Central memory CD4-positive, alpha-beta T cell (primary cell): ENCODE measurements around the gene SH3PXD2B.
"Not testable (repeated sequence)": the region's sequence is repeated elsewhere in the genome, so short reads cannot be mapped to it uniquely, and the experiment has no call there.

Source experiments
- DNase-seq: peaks from one replicate; pipeline ENCODE4 v3.0.0; 2022

Gene SH3PXD2B

DNA sequence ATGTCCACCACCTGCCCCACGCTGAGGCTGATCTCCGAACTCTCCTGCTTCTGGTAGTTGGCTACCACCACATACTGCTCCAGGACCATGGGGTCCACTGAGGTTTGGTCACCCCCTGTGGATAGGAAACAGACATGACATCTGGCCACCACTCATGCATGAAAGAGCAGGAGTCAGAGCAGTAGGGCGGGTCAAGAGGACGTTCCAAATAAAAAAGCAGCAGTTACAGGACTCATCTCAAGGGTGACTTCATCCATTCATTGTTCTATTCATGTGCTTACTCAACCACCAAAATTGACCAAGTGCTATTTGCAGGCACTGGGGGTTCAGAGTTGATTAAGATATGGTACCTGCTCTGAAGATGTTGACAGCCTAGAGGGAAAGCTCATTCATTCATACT is 91.6 kb downstream of the SH3PXD2B start:
- DNase-seq: no peak

DNA sequence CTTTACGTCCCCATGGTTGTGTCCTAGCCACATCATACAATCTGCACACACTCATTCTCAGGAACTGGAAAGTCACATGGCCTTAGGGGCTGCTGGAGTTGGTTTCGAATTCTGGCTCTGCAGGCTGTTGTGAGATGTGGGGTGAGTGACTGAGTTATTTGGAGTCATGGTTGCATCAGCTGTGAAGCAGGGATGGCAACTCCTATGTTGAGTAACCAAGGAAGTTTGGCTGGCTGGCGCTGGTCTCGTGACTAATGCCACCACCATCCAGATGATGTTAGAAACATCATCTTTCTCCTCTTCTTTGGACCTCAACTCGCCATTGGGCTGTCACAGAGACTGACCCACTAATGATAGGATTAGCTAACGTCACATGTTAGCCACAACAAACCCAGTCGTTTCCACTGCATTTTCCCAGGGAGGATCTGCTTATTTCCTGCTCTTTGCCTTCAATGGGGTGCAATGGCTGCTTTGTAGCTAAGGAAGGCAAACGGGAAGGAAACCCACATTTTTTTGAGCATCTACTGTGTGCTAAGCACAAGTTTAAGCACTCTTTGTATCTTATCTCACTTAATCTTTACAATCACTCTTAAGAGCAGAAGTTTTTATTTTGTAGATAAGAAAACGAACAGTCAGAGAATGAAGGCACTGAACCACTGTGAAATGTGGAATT is 92.6 kb downstream of the SH3PXD2B start:
- DNase-seq: no peak

DNA sequence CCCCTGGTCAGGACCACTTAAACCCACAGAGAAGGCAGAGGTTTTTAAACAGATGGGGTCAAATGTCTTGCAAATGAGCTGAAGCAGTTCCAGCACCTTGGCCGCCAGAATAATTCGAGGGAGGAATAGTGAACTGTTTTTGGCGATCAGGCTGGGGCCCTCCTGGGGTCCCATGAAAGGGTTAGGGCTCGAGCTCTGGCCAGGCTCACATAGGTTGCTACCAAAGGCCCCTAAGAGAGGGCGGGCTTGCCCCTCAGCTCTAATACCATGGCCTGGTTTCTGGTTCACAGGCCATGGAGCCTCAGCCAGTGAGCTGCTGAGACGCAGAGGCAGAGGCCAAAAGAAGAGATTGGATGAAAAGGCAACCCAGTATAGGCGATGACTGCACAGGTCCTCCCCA is 96.0 kb downstream of the SH3PXD2B start:
- DNase-seq: no peak

GRCh38 chr5:172356527-172356926 is 97.8 kb downstream of the SH3PXD2B start:
- no peak for DNase-seq

- DNase-seq: no peak
Measured at GRCh38 chr5:172356047-172356446, 98.3 kb downstream of the SH3PXD2B start.

DNA sequence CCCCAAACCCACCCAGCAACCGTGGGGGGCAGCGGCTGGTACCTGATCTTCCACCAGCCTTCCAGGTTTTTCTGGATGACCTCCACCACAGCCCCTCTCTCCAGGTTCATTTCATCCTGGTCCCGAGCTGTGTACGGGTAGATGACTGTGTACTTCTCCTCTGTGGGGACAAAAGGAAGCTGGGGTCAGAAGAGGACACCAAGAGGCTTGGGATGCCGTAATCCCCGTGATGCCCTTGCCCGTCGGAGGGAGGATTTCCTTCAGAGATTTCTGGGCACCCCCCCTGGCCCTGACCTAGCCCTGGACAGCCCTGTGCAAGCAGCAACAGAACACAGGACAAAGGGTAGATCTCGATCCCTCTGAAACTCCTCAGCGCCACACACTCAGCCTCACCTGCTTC is 100.5 kb downstream of the SH3PXD2B start:
- DNase-seq: no peak

- no peak for DNase-seq
Measured at GRCh38 chr5:172353271-172353812, 101.0 kb downstream of the SH3PXD2B start.

DNA sequence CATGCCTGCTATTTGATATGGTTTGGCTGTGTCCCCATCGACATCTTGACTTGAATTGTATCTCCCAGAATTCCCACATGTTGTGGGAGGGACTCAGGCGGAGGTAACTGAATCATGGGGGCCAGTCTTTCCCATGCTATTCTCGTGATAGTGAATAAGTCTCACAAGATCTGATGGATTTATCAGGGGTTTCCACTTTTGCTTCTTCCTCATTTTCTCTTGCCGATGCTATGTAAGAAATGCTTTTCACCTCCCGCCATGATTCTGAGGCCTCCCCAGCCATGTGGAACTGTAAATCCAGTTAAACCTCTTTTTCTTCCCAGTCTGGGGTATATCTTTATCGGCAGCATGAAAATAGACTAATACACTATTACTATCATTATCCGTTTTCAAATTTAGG is 101.8 kb downstream of the SH3PXD2B start:
- DNase-seq: not testable (repeated sequence)

GRCh38 chr5:172351240-172351778 is 103.0 kb downstream of the SH3PXD2B start:
- no peak for DNase-seq

- DNase-seq: no peak
Measured at GRCh38 chr5:172350212-172351181, 103.8 kb downstream of the SH3PXD2B start.

GRCh38 chr5:172348733-172349132 is 105.6 kb downstream of the SH3PXD2B start:
- DNase-seq: not testable (repeated sequence)

DNA sequence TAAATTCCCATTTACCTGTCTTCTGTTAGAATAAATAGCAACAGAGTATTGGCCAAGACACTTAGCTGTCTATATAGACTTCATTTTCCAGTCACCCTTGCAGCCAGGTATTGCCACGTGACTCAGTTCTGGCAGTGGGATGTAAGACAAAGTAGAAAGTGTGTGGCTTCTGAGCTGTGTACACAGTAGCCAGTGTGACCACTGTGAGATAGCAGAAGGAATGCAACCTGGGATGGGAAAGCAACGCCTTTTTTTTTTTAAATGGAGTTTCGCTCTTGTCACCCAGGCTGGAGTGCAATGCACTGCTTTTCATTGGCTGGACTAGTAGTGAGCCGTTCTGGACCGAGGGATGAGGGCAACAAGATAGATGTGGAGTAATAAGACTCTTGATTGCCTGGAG is 106.2 kb downstream of the SH3PXD2B start:
- no peak for DNase-seq

DNA sequence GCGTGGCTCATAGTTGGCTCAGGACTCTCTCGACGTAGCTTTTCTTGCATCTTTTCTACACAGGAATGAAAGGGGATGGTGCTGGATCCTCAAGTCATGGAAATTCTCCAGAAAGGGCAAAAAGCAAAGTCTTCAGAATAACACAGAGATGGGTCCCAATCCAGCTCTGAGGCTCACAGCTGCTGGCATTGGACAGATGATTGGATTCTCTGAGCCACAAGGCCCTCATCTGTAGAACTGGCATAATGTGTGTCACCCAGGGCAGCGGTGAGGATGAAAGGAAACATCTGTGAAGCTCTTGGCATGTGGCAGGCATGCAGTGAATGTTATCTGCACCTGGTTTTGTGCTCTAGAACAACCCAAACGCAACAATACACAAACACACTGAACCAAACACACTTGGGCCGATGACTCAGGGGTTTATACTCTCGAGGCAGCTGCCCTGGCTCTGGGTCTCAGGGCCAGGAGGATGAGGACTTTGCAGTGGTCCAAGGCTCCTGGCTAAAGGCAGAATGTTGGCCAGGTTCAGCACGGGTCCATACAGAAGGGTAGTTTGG is 106.8 kb downstream of the SH3PXD2B start:
- DNase-seq: no peak

DNA sequence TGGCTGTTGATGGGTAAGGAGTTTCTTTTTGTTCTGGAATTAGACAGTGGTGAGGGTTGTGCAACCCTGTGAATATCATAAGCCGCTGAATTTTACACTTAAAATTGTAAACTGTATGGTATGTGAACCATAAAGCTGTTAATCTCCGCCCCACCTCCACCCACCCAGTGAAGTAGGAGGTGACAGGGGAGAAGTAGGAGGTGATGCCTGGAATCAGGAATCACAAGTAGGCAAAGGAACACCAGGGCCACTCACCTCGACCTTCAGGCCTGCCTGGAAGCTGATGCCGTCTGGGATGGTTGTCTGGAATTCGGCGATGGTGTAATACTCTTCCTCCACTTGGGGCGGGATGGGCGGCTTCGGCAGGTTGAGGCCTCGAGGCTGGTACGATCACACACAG is 108.4 kb downstream of the SH3PXD2B start:
- no peak for DNase-seq

GRCh38 chr5:172344855-172345409 is 109.4 kb downstream of the SH3PXD2B start:
- no peak for DNase-seq

DNA sequence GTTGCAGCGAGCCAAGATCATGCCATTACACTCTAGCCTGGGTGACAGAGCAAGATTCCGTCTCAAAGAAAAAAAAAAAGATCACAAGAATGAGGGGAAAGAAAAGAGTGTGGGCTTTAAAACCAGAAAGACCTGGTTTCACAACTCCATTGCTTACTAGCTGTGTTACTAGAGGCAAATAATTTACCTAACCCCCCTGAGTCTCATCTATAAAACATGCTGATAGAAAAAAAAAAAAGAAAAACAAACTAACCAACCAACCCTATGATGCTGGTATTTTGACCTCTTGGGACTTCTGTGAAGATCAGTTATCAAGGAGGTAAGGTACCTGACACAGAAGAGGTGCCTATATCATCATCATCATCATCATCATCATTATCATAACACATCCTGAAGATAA is 110.6 kb downstream of the SH3PXD2B start:
- no peak for DNase-seq

DNA sequence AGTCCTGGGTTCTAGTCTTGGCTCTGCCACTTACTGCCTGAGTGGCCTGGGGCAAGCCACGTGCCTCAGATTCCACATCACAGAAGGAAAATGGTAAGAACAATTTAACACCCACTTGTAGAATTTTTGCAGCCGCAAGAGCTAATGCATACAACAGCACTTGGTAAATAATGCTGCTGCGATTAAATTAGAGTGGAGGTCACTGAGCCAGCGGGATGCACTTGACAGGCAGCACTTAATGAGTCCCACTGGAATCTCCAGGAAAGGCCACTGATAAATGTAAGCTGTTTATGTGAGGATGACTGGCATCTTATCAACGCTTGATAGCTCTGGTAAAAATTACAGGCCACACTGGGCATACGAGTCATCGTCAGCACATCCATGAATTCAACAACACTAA is 111.4 kb downstream of the SH3PXD2B start:
- DNase-seq: no peak

DNA sequence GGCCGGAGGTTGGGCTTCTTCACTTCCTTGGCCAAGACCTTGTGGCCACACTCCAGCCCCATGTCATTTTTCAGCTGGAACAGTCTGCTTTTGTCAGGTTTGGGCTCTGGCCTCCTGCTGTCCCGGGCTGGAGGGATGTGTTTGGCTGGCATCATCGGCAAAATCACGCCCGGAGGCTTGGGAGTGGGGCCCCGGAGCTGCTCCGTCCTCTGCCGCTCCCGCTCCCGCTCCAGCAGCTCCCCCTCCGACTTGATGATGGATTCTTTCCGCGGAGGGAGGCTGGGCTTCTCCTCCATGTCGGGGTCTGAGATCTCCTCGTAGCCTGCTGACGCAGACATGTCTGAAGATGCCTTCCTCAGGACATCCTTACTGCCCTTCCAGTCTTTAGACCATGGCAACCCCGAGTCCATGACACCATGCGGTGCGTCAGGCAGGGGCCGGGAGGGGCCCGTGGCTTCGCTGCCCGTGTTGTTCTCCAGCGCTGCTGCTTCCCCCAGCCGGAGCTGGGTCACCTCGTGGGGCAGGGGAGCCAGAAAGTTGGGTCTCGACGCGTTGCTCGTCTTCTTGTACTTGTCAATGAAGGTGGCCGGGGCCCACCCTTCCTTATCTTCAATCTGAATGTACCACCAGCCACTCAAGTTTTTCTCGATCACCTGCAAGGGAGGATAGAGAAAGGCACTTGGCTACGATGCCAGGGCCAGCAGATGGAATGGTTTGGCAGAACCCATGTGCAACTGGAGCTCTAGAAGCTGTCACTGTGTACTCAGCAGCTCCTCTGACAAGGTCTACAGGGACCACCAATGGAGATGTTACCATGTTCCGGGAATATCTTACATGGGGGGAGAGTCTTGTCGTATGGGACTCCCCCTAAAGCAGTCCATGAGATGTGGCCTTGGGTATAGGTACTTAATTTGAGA is 114.8 kb downstream of the SH3PXD2B start:
- DNase-seq: no peak

GRCh38 chr5:172336676-172337285 is 117.5 kb downstream of the SH3PXD2B start:
- no peak for DNase-seq

DNA sequence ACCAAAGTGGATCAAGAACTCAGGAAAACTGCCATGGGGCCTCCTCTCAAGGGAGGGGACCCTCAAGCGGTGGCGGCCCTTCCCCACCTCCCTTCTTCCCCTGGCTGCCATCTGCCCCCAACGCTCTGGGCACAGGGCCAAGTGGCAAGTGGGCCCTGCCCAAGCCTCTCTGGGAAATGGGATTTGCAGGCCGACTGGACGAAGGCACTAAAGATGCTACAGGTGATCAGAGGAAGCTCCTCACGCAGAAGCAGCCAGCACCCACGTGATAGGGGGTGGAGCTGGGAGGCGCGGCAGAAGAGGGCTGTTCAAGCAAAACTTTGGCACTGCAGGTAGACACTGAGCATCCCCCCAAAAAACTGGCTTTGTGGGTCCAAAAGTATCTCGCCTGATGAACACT is 118.1 kb downstream of the SH3PXD2B start:
- no peak for DNase-seq

DNA sequence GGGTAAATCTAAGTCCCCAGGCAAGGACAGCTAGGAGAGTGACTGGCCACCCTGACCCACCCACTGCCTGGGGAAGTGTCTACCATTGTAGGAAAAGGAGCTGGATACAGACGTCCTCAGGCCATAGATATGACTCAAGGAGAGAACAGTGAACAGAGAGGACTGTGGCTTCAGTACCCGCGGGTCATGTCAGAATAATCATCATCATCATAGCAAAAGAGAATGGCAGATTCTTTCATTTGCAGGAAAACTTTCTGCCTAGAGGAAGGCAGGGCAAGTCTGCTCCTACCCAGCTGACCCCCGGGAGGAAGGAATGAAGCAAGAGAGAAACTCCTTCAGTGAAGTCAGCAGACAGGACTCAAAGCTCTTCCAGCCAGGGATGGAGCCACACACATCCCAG is 118.6 kb downstream of the SH3PXD2B start:
- DNase-seq: no peak
